Measurements from ENCODE around the gene XRCC4. TPM values are rescaled to one million over a fixed set of nuclear protein-coding genes. Genes with fewer than 3 reads are reported as not detected.

The XRCC4 gene
- total and polyA plus RNA-seq, 2 of the 13 experiments (the other 11 are each of a cell fraction or from before 2014, with no cell fraction given), result 2.8 to 12.6 TPM

DNA sequence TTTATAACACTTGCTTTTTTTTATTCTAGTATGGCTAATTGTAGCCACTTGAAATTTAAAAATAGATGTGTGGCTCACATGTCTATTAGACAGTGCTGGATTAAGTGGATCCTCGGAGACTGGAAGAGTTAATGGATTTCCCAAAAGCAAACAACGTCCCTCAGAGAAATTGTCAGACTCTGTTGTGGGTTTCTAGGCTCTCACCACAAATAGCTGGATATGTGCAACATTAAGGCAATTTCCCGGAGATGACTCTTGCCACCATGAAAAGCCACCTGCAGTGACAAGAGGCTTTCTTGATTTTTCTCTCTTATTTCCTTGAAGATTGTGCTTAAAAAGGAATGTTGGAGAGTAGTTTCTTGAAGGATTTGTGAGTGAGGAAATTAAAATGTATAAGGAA lies 43.3 kb upstream of the XRCC4 start:
- in situ Hi-C loops (cut with HindIII; ENCODE audit: extremely low pct_ligation_motif_present, low pct_unique_long_range_greater_than_20kb), result no loop called here
- WGBS (ENCODE audit: low lambda C conversion rate), result 6% methylated on average over 3 of the region's 3 CpGs
- CTCF ChIA-PET (ENCODE audit: low intra/inter-chr PET ratio, low total read pairs), result no interaction called here

More for the DNA sequence above, 43.3 kb upstream of the XRCC4 start:
- Histone ChIP-seq H2AFZ (ENCODE audit: low read length) (no peak overlapping the region), H3K9ac (ENCODE audit: insufficient read depth, low read depth, low read length) (no peak overlapping the region), H3K4me1 (ENCODE audit: insufficient read depth, low read length) (no peaks in the 10 kb centered on the region), H3K9me3 (ENCODE audit: low read length) (no peaks in the 10 kb centered on the region), H4K20me1 (ENCODE audit: insufficient read depth, low read length) (no peaks in the 10 kb centered on the region), H3K27ac (ENCODE audit: extremely low read length, insufficient read depth, low read length) (no peak overlapping the region), H3K36me3 (replicated peaks in 1 of 2; ENCODE audit: control insufficient read depth in 1 of 2, insufficient read depth in 2 of 2, low read length in 2 of 2) (no peaks in the 10 kb centered on the region), H3K4me3 (replicated peaks in 1 of 3; ENCODE audit: insufficient read depth in 1 of 3, low read depth in 2 of 3, low read length in 3 of 3) (no peak overlapping the region), H3K4me2 (ENCODE audit: low read depth, low read length) (no peak overlapping the region), H3K79me2 (ENCODE audit: insufficient read depth, low read length) (no peaks in the 10 kb centered on the region), H3K27me3 (ENCODE audit: control insufficient read depth in 1 of 2, insufficient read depth in 2 of 2, low read length in 2 of 2) (0 out of 5 replicates have a peak, but pooled peaks cover 0 to 2% of the 10 kb centered on the region in 2 experiments)
- FAIRE-seq, result no peak
- POLR2A ChIA-PET, result no interaction called here
- DNase-seq (ENCODE audit: low spot score), result no peak
- no TSS peak for BruUV-seq (replicated peaks)
- no peak for ATAC-seq
- intact Hi-C loops (cut with micrococcal nuclease; ENCODE audit: unreplicated experiment), result no loop called here
- TF ChIP-seq THRA (CRISPR knock-in tag; IDR thresholded peaks at IDR 0.05; ENCODE audit: borderline replicate concordance) (no peak), POLR2G (IDR thresholded peaks at IDR 0.05; ENCODE audit: low read depth, low read length) (no peak), ZNF101 (CRISPR knock-in tag; IDR thresholded peaks at IDR 0.05; ENCODE audit: borderline replicate concordance, low read depth) (no peak), ZNF451 (CRISPR knock-in tag; IDR thresholded peaks at IDR 0.05) (no peak), HMG20A (CRISPR knock-in tag; IDR thresholded peaks at IDR 0.05; ENCODE audit: borderline replicate concordance) (no peak), PHF5A (CRISPR knock-in tag; IDR thresholded peaks at IDR 0.05; ENCODE audit: low read depth, unreplicated experiment) (no peak), SP140L (CRISPR knock-in tag; IDR thresholded peaks at IDR 0.05; ENCODE audit: borderline replicate concordance) (no peak)
- TF ChIP-seq, protein P1, sequence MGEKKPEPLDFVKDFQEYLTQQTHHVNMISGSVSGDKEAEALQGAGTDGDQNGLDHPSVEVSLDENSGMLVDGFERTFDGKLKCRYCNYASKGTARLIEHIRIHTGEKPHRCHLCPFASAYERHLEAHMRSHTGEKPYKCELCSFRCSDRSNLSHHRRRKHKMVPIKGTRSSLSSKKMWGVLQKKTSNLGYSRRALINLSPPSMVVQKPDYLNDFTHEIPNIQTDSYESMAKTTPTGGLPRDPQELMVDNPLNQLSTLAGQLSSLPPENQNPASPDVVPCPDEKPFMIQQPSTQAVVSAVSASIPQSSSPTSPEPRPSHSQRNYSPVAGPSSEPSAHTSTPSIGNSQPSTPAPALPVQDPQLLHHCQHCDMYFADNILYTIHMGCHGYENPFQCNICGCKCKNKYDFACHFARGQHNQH (CRISPR knock-in tag; IDR thresholded peaks at IDR 0.05), result no peak
- TF ChIP-seq, protein P2, sequence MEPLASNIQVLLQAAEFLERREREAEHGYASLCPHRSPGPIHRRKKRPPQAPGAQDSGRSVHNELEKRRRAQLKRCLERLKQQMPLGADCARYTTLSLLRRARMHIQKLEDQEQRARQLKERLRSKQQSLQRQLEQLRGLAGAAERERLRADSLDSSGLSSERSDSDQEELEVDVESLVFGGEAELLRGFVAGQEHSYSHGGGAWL (CRISPR knock-in tag; IDR thresholded peaks at IDR 0.05), result no peak
